Measurements from ENCODE around the gene SNUPN. TPM values are rescaled to one million over a fixed set of nuclear protein-coding genes. Genes with fewer than 3 reads are reported as not detected.

SNUPN gene
- total RNA-seq, 1 donor from 2014 or later = 22.0 TPM

DNA sequence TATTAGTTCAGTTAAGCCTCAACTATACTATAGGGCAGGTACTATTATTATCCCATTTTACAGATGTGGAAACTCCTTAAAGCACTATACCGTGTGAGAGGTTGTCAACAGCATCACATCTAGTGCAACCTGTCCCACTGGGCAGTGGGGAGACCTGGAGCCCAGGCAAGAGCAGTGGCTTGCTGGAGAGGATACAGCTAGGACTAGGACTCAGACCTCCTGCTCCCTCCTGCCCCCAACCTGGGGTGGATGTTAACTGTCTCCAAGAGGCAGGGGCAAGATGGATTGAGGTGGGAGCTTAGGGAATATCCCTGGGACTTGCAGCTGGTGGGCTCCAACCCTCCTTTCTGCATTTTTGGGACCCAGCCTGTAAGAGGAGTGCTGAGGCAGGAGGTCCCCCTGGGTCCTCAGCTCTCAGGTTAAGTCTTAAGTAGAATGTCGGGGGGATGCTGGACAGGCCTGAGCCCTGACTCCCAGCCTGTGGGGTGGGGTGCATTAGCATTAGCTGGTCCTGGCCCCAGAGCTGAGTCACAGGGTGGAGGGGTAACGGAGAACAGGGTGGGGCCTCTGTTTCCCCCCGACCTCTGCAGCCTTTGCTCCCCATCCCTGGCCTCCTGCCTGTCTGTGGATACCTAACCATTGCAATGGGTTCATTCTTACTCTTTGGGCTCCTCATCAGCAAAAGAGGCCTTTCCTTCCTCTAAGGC is 28.8 kb upstream of the SNUPN start:
- DNase-seq (ENCODE audit: low spot score) = no peak

DNA sequence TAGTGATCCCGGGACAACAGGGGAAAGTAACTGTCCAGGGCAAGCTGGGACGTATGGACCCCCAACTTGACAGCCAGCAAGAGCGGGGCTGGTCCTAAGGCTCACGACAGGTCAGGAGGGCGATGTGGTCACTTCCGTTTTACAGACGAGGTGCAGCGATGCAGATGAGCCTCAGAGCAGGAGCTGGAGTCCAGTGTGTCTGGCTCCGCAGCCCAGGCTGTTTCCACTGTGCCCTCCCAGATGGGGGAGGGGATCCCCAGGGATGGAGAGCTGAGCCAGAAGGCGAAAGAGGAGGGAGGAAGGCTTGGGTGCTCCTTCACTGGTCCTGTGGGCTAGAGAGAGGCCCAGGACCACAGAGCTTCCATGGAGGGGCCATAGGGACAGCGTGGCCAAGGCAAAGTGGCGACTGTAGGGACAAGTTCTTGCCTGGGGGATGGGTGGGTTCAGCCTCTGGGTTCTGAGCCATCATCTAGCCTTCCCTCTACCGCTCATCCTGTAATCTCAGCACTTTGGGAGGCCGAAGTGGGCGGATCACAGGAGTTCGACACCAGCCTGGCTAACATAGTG is 27.9 kb upstream of the SNUPN start:
- DNase-seq (ENCODE audit: low spot score) = no peak

DNA sequence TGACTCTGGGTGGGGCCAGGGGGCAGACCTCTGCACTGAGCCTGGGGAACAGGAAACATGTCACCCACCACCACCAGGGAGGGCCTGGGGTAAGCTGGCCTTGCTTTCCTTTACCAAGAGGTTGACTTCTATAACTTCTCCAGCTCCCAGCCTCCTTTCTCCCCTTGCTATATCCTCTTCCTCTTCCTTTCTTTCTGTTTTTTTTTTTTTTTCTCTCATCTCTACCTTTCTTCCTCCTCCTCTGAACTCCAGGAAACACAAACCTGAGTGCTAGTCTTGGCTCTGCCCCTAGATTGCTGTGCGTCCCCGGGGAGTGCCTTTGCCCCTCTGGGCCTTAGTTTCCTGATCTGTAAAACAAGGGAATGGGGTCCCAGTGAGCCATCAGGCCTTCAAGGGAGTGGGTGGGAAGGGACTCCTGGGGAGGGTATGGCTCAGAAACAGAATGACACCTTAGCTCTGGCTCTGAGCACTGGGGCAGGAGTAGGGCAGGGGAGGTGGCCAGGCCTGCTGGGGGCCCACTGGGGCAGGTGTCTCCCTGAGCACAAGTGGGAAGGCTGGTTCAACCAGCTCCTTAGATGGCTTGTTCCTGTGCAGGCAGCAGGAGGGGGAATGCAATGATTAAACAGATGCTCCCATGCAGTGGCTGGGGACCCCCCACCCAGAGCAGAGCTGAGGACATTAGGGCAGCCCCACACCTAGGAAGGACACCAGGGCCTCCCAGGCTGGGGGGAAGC is 26.5 kb upstream of the SNUPN start:
- DNase-seq (ENCODE audit: low spot score) = no peak

DNA sequence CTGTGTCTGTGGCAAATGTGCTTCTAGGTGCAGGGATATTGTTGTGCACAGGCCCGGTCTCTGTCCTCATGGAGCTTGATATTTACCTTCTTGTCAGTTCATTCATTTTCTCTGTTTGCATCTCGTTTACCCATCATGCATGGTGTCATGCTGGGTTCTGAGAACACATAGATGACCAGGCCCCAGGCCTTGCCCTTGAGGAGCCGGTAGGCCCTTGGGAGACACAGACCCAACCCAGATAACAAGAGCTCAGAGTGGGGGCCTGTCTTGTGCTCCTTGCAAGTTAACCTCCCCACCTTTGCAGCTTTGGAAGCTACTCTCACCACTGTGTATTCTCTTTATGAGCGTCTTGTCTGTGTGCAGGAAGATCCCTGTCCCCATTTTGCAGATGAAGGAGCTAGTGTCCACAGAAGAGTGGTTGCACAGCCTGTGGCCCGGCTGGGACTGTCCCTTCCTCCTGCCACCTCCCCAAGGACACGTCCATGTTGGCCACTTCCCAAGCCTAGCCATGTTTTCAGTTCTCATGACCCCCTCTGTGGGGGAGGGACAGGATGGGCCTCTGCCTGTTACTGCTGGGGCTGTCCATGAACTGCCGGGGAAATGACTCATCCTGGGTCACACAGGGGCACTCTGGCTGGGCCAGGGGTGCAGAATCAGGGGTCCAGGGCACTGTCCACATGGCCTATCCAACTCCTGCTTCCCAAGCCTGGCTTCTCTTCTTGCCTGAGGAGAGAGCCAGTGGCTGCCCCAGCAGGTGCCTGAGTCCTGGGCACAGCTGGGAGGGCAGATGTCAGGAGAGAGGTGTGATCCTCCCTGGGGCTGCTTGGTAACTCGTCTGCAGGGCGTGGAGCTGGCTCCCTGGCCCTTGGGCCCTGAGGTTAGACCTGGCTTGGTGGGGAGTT is 25.6 kb upstream of the SNUPN start:
- DNase-seq (ENCODE audit: low spot score) = no peak

DNA sequence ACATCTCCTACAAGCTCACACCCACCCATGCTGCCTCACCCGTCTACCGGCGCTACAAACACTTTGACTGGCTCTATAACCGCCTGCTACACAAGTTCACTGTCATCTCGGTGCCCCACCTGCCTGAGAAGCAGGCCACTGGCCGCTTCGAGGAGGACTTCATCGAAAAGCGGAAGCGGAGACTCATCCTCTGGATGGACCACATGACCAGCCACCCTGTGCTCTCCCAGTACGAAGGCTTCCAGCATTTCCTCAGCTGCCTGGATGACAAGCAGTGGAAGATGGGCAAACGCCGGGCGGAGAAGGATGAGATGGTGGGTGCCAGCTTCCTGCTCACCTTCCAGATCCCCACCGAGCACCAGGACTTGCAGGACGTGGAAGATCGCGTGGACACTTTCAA is 24.3 kb upstream of the SNUPN start:
- no peak for DNase-seq (ENCODE audit: low spot score)

DNA sequence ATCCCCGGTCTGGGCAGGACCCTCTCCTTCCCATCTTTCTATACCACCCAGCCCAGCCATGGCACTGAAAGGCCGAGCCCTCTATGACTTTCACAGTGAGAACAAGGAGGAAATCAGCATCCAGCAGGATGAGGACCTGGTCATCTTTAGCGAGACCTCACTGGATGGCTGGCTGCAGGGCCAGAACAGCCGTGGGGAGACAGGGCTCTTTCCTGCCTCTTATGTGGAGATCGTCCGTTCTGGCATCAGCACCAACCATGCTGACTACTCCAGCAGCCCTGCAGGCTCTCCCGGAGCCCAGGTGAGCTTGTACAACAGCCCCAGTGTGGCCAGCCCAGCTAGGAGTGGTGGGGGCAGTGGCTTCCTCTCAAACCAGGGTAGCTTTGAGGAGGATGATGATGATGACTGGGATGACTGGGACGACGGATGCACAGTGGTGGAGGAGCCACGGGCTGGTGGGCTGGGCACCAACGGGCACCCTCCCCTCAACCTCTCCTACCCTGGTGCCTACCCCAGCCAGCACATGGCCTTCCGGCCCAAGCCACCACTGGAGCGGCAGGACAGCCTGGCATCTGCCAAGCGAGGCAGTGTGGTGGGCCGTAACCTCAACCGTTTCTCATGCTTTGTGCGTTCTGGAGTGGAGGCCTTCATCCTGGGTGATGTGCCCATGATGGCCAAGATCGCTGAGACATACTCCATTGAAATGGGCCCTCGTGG is 23.7 kb upstream of the SNUPN start:
- DNase-seq (ENCODE audit: low spot score) = no peak

DNA sequence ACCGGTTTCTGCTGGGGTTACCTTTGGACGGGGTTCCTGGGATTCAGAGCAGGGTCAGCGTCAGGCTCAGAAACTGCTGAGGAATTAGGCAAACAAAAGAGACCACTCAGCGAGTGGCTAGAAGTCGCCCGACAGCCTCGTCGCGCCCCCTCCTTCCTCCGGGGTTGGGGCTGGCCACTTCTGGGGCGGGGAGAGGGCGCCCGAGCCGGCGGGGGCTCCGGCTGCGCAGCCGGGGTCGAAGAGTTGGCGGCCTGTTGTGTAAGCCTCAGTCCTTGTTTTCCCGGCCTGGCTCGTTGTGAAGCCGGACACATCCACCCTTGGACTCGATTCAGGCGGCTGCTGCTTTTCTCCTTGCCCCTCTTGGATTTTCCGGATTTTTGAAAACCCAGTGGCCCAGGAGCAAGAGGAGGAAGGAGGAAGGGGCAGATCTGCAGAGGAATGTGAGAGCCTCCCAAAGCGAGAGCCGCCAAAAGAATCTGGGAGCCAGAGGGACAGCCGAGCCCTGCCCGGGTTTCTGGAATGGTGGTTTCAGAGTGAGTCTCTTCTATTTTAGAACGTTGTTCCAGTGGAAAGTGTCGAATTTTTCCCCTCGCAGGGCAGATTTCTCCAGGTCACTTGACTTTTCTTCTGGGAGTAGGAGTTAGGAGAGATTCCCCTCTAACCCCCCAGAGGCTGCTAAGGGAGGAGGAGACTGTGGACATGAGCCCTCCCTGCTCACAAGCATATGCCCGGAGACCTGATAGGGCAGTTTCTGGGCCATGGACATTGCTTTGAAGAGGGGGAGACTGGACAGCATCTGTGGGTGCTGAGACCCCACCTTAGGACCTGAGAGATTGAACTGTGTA is 22.9 kb upstream of the SNUPN start:
- DNase-seq (ENCODE audit: low spot score) = no peak

DNA sequence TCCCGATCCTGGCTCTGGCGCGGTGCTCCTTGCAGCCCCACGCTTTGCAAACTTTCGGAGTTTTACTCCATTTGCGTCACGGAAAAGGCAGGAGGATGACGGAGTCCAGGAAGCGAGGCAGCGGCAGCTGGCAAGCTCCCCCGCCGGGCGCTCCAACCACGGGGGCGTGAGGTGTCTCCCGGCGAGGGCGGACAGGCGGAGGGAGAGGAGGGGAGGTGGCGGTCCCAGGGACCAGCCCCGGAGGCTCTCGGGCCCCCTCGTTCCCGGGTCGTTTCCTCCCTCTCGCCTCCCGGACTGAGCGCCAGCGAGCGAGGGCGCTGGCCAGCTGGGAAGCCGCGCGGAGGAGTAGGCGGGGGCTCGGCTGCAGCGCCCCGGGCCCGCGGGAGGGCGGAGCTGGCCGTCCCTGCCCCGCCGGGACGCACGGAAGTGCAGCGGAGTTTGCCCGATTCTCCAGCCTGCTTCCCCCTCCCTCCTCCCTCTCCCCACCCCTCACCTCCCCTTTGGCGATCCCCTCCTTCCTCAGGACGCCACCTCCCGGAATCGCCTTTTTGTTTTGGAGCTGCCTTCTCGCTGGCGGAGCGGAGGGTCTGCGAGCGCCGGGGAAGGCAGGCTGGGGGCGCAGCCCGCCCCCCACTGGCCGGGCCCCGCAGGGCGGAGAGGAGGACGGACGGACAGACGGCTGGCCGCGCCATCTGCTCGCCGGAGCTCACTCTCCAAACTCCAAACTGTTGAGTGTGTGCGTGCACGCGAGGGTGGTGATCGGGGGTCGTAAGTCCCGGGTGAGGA is 22.0 kb upstream of the SNUPN start, which contains the start of gene SNX33:
Gene SNX33 (plus strand): TSS at position 543 of the 786 bp plus-strand sequence. CDS start 1,191 bp downstream, outside the sequence.
- DNase-seq (ENCODE audit: low spot score) = peak; percentile 95

DNA sequence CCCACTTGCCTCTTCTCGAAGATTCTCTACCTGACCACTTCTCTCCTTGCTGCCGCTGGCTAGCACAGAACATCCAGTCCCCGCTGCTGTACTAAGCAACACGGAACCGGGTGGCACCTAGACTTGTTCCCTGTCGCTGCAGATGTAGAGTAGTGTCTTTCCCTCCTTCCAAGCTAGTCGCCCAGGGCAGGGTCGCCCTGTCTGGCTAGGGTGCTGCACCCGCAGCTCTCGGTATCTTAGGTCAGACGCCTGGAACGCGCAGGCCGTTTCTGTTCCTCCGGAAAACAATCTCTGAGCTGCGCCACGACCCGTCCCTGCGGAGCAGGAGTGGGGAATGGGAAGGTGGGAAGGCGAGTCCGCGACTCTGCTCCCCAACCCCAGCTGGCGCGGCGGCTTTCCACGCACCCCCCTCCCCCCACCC is 21.4 kb upstream of the SNUPN start:
- DNase-seq (ENCODE audit: low spot score) = no peak

DNA sequence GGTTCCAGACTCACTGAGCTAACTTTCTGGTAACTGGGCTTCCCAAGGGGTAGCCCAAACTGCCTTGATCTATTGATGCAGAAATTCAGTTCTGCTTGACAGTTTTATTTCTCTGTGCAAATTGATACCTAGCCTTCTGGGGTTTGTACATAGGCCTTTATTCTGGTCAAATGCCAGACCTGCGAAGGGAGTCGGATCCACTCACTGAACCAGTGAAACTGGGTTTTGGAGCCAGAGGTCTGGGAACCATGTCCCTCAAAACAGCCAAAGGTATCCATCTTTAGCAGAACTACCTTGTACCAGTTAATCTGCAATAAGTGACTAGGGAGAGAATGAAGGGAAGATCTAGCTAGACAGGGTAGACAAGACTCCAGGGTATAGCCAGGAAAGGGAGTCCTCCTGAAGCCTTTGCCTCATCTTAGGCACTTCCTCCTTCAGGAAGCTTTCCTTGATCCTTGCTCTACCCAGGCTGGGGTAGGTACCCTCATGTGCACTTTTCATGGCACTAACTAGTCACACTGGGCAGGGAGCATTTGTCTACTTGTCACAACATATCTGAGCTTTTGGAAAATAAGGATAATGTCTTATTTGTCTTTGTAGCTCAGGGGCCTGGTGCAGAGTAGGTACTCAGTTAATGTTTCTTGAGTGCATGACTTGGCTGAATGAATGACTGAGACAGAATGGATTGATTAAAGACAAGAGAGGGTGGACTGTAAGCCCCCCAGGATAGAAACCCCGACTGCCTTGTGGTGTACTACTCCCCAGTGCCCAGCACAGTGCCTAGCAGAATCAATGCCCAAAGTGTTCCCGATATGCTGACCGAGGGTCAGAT is 20.8 kb upstream of the SNUPN start:
- DNase-seq (ENCODE audit: low spot score) = no peak

DNA sequence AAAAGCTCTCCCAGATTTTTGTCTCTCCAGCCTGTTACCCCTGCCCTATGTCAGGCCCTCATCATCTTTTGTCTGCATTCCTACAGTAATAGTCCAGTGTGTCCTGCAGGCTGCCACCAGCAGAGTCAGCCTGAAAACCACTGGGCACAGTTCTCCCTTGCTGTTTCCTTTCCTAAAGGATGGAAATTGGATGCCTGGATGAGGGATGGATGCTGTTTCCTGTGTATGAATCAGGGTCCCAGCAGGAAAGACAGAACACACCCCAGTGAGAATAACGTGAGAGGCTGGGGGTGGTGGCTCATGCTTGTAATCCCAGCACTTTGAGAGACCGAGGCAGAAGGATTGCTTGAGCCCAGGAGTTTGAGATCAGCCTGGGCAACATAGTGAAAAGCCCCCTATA is 18.9 kb upstream of the SNUPN start:
- no peak for DNase-seq (ENCODE audit: low spot score)

DNA sequence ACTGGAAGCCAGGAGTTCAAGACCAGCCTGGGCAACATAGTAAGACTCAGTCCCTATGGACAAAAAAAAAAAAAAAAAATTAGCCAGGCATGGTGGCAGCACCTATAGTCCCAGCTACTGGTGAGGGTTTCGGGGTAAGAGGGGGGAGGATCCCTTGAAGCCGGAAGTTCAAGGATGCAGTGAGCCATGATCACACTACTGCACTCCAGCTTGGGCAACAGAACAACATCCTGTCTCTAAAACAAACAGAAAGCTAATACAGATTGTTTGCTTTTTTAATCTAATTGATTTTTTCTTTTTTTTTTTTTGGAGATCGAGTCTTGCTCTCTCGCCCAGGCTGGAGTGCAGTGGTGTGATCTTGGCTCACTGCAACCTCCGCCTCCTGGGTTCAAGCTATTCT is 16.1 kb upstream of the SNUPN start:
- no peak for DNase-seq (ENCODE audit: low spot score)

DNA sequence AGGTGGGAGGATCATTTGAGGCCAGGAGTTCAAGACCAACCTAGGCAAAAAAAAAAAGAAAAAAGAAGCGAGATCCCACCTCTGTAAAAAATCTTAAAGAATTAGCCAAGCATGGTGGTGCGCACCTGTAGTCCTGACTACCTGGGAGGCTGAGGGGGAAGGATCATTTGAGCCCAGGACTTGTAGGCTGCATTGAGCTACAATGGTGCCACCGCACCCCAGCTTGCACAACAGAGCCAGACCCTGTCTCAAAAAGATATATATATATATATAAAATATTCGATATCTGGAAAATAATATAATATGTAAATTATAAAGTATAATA is 15.6 kb upstream of the SNUPN start:
- DNase-seq (ENCODE audit: low spot score) = no peak

DNA sequence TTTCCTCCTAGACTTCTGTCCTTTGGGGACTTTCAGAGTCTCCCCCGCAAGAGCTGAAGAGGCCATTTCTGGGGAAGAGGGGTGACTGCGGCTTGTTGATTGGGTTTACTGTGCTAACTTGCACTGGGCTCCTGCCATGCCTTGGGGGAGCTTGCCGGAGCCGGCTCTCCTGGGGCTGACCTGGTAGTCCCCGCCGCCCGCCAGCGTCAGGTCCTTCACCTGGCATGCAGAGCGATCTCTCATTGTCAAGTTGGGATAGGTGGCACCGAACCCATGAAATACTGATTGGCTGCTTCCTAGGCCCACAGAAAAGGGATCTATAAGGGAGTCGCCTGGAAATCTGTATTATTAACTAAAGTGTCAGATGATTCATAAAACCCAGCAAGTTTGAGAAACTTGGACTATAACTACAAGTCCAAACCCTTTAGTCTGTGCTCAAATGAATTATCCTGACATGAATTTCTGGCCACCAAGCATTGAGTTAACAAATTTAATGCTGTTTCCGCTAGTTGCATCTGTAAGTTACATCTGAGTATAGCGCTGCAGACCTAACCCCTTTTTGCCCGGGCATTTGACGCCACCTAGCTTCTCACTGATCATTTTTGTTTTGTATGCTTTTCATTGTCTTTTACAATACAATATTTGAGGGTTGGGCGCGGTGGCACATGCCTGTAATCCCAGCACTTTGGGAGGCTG is 15.1 kb upstream of the SNUPN start:
- DNase-seq (ENCODE audit: low spot score) = no peak

DNA sequence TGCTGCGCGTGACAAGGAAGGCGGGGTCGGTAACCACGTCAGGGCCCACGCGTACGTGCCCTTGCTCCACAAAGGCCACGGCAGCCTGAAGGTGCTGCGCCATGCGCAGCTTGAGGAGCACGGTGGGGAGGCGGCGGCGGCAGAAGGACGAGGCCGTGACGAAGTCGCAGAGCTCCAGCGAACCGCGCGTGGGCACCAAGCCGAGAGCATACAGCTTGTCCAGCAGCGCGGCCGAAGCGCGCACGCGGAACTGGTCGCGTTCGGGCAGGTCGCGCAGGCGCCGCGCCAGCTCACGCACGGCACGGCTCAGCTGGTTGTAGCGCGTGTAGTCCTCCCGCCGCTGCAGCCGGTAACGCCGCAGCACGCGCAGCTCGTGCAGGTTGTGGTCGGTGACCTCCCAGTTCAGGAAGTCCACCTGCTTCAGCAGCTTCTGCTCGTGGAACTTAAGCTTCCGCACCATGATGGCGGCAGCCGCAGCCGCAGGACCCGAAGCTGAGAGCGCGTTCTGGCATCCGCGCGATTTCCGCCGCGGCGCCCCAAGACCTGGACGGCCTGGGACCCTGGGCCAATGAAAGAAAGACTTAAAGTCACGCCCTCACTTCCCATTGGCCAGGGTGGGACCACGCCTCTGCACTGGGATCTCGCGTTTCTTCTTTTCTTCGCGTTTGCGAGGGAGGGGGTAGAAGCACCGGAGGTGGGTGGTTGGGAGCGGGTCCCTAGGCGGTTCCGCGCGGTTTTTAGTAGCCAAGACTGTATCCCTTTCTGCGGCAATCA is 14.4 kb upstream of the SNUPN start, which contains the start of gene IMP3:
Gene IMP3 (minus strand): TSS at position 516 of the 774 bp plus-strand sequence. CDS start 56 bp downstream, at position 460.
- peak; percentile 97 for DNase-seq (ENCODE audit: low spot score)

DNA sequence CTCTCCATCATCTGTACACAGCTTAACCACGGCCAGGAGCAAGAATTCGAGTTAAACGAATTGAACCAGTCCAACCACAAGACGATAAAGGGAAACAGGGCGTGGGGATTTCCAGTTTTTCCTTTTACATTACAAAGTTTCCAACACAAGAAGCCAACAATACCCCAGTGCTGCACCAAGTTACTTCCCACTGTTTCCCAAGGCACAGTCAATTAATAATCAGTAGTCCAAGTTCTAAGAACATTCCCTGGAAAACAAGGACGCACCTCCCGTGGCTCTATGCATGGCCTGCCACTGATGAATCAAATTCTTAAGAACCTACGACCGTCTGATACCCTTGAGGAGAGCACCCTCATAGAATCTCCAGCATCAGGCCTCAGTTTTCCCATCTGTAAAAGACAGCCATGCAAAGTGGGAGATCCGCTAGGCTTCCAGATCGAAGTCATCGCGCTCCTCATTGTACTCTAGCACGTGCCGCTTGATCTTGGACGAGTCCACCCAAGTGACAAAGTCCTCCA is 13.7 kb upstream of the SNUPN start:
- no peak for DNase-seq (ENCODE audit: low spot score)

Data from mesenteric fat pad (tissue), 1 donor.